Testis (tissue), 2 donors: ENCODE results near the gene BABAM2.

Experiments used
- POLR2A ChIP-seq: fragments of 450-650 bp; IDR thresholded peaks from one replicate; pipeline ENCODE4 v1.6.1; 2017; ENCODE audit warnings: antibody characterized with exemption, mild to moderate bottlenecking, moderate library complexity
- TF ChIP-seq, protein P1 (sequence below), 3 experiments: fragments of 450-650 bp in 2 of 3; fragments of 200-600 bp in 1 of 3; sonication (generic) in 1 of 3; IDR thresholded peaks; one replicate each; pipeline ENCODE4 v1.5.1; 2016 to 2019; ENCODE audit warnings: antibody characterized with exemption in 3 of 3, mild to moderate bottlenecking in 2 of 3, moderate library complexity in 1 of 3

DNA sequence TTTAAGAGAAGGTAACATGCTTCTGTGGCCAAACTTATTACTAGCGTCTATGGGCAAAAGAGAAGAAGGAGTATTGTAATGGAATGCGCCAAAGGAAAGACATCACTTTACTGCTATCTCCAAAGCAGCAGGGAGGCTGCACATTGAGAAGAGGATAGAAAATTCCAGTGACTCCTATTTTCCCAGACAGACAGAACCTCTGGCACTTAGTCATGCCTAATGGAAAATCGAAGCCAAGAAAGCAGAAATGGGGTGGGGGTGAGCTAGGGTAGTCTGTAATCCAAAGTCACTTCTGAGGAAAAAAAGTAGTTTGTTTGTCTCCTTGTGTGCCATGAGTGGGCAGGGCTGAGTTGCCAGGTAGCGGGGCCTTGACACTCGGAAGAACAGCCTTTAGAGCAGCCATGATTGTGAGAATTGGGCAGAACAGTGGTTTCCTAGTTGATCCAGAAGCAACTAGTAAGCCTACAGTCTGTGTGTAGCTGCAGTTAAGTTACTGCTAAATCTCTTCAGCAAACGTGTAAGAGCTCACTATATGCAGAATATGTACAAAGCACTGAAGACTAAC, 422.8 kb downstream of the BABAM2 start:
- TF ChIP-seq, protein P1, sequence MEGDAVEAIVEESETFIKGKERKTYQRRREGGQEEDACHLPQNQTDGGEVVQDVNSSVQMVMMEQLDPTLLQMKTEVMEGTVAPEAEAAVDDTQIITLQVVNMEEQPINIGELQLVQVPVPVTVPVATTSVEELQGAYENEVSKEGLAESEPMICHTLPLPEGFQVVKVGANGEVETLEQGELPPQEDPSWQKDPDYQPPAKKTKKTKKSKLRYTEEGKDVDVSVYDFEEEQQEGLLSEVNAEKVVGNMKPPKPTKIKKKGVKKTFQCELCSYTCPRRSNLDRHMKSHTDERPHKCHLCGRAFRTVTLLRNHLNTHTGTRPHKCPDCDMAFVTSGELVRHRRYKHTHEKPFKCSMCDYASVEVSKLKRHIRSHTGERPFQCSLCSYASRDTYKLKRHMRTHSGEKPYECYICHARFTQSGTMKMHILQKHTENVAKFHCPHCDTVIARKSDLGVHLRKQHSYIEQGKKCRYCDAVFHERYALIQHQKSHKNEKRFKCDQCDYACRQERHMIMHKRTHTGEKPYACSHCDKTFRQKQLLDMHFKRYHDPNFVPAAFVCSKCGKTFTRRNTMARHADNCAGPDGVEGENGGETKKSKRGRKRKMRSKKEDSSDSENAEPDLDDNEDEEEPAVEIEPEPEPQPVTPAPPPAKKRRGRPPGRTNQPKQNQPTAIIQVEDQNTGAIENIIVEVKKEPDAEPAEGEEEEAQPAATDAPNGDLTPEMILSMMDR (IDR thresholded peaks at IDR 0.05), result no peak
- TF ChIP-seq POLR2A, result no peak
